Loucy (cell line): ENCODE results near the gene NPBWR2.
A peak's percentile ranks its signal among the peaks of the same experiment; 100 is the strongest.

ENCODE experiments used
- H2AFZ ChIP-seq: fragments of 200-600 bp; sonication (generic); 2 replicates; pipeline ENCODE4 v1.6.0; 2016; ENCODE audit warnings: antibody characterized with exemption, mild to moderate bottlenecking, low read length, moderate library complexity
- H3F3A ChIP-seq: fragments of 200-600 bp; 2 replicates; pipeline ENCODE4 v1.6.0; 2016; ENCODE audit warnings: antibody characterized with exemption, low read depth, mild to moderate bottlenecking
- H3K27me3 ChIP-seq: fragments of 200-600 bp; sonication (generic); 2 replicates; pipeline ENCODE4 v1.6.1; 2014; ENCODE audit warnings: low read length, mild to moderate bottlenecking; ENCODE audit not compliant: insufficient read depth, poor library complexity, severe bottlenecking
- H3K36me3 ChIP-seq: fragments of 200-600 bp; sonication (generic); 2 replicates; pipeline ENCODE4 v1.6.1; 2016; ENCODE audit warnings: low read length; ENCODE audit not compliant: insufficient read depth
- H3K4me1 ChIP-seq: fragments of 200-600 bp; sonication (generic); 2 replicates; pipeline ENCODE4 v1.5.1; 2014; ENCODE audit warnings: low read length, mild to moderate bottlenecking; ENCODE audit not compliant: insufficient read depth, poor library complexity, severe bottlenecking
- H3K4me2 ChIP-seq: fragments of 200-600 bp; sonication (generic); 2 replicates; pipeline ENCODE4 v1.6.0; 2014; ENCODE audit warnings: antibody characterized with exemption, low read length, low read depth, mild to moderate bottlenecking; ENCODE audit not compliant: poor library complexity, severe bottlenecking
- H3K4me3 ChIP-seq: fragments of 200-600 bp; sonication (generic); 2 replicates; pipeline ENCODE4 v1.5.1; 2014; ENCODE audit warnings: low read length, mild to moderate bottlenecking, mixed read lengths; ENCODE audit not compliant: poor library complexity, severe bottlenecking
- H3K79me2 ChIP-seq: fragments of 200-600 bp; sonication (generic); 2 replicates; pipeline ENCODE4 v1.6.1; 2014; ENCODE audit warnings: low read length; ENCODE audit not compliant: insufficient read depth
- H3K9ac ChIP-seq: fragments of 200-600 bp; sonication (generic); 2 replicates; pipeline ENCODE4 v1.6.0; 2014; ENCODE audit warnings: mild to moderate bottlenecking, low read depth, low read length, moderate library complexity; ENCODE audit not compliant: poor library complexity, severe bottlenecking
- H3K9me2 ChIP-seq: fragments of 200-600 bp; sonication (generic); replicated peaks from 2 replicates; pipeline ENCODE4 v1.6.1; 2016; ENCODE audit warnings: low read depth, low read length, mixed read lengths
- H3K9me3 ChIP-seq: fragments of 200-600 bp; sonication (generic); 2 replicates; pipeline ENCODE4 v1.6.1; 2014; ENCODE audit warnings: mild to moderate bottlenecking, antibody characterized with exemption, low read length, low read depth; ENCODE audit not compliant: insufficient read depth
- H4K20me1 ChIP-seq: fragments of 200-600 bp; sonication (generic); 2 replicates; pipeline ENCODE4 v1.6.0; 2014; ENCODE audit warnings: antibody characterized with exemption, low read length, mild to moderate bottlenecking; ENCODE audit not compliant: insufficient read depth, poor library complexity, severe bottlenecking
- CTCF ChIP-seq: fragments of 200-600 bp; sonication (generic); conservative IDR thresholded peaks from 2 replicates; pipeline ENCODE4 v1.5.1; 2014; ENCODE audit warnings: mild to moderate bottlenecking, antibody characterized with exemption, low read length
- EZH2phosphoT487 ChIP-seq: fragments of 200-600 bp; IDR thresholded peaks from 2 replicates; pipeline ENCODE4 v1.6.1; 2018; ENCODE audit warnings: antibody characterized with exemption, mild to moderate bottlenecking, moderate library complexity, borderline replicate concordance

The NPBWR2 gene

GRCh38 chr20:64077541-64077875 lies 29.9 kb downstream of the NPBWR2 start:
- Histone ChIP-seq H3F3A (peaks cover 20% of the 10 kb centered on the region), H3K79me2 (0 out of 2 replicates have a peak, but pooled peaks cover 11% of the 10 kb centered on the region), H3K4me2 (peak overlapping the region; percentile 98), H4K20me1 (no peaks in the 10 kb centered on the region), H2AFZ (no peak overlapping the region), H3K36me3 (no peaks in the 10 kb centered on the region), H3K4me1 (peaks cover 33% of the 10 kb centered on the region), H3K9me2 (no peaks in the 10 kb centered on the region), H3K9ac (peak overlapping the region; percentile 86), H3K4me3 (peak overlapping the region; percentile 83), H3K9me3 (no peaks in the 10 kb centered on the region), H3K27me3 (no peaks in the 10 kb centered on the region)
- TF ChIP-seq EZH2phosphoT487 = no peak
- TF ChIP-seq CTCF = no peak

GRCh38 chr20:64077094-64077493 lies 30.3 kb downstream of the NPBWR2 start:
- Histone ChIP-seq H3K9ac (peak overlapping the region; percentile 86), H3K4me3 (peak overlapping the region; percentile 83), H2AFZ (no peak overlapping the region), H3K9me2 (no peaks in the 10 kb centered on the region), H3K4me2 (peak overlapping the region; percentile 98), H3K79me2 (0 out of 2 replicates have a peak, but pooled peaks cover 11% of the 10 kb centered on the region), H3K36me3 (no peaks in the 10 kb centered on the region), H3K4me1 (peaks cover 29% of the 10 kb centered on the region), H3F3A (peaks cover 19% of the 10 kb centered on the region), H3K9me3 (no peaks in the 10 kb centered on the region), H4K20me1 (no peaks in the 10 kb centered on the region), H3K27me3 (no peaks in the 10 kb centered on the region)
- no peak for TF ChIP-seq EZH2phosphoT487
- no peak for TF ChIP-seq CTCF

DNA sequence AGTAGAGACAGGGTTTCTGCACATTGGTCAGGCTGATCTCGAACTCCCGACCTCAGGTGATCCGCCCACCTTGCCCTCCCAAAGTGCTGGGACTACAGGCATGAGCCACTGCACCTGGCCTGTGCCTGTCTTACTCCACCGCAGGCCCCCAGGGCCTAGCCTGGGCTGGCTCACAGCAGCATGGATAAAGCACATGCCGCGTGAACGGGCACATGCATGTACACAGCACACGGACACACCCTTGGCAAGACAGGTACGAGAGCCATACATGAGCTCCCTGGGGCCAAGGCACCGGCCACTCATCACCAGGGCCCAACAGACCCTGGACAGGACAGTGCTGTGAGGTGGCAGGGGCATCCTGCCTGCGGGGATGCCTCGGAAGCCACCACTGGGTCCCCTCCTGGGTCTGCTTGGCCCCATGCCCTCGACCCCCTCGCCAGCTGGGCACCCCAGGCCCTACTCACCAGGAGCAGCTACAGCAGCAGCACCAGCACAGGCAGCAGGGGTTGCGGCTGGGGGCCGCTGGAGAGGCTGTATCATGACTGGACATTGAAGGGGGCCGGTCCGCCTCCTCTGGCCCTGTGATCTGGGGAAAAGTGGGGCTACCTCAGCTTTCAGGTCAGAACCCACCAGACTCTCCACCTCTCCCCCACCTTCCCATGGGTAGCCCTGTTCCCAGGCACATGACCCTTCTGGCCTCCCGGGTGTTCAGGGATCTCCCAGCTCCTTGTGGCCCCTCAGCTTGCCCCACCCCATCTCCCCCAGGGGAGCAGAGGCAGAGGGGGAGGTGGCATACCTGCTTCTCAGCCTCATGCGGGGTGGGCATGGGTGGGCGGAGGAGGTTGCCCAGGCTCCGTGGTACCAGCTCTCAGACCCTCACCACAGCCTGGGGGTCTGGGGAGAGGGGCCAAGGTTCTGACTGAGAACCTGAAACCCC lies 31.0 kb downstream of the NPBWR2 start:
- peak overlapping the region; percentile 86 for H3K9ac ChIP-seq

More for the DNA sequence above, 31.0 kb downstream of the NPBWR2 start:
- TF ChIP-seq EZH2phosphoT487 = no peak
- TF ChIP-seq CTCF = no peak
- H3F3A ChIP-seq = peaks cover 12% of the 10 kb centered on the region
- peak overlapping the region; percentile 98 for H3K4me2 ChIP-seq
- no peaks in the 10 kb centered on the region for H4K20me1 ChIP-seq
- H3K4me3 ChIP-seq = no peak overlapping the region
- H2AFZ ChIP-seq = no peak overlapping the region
- peaks cover 27% of the 10 kb centered on the region for H3K4me1 ChIP-seq
- no peaks in the 10 kb centered on the region for H3K27me3 ChIP-seq
- 0 out of 2 replicates have a peak, but pooled peaks cover 11% of the 10 kb centered on the region for H3K79me2 ChIP-seq
- H3K9me2 ChIP-seq = no peaks in the 10 kb centered on the region
- H3K36me3 ChIP-seq = no peaks in the 10 kb centered on the region
- H3K9me3 ChIP-seq = no peaks in the 10 kb centered on the region
